ENCODE measurements around the gene C5orf58.

Gene C5orf58

GRCh38 chr5:170256571-170256970 lies 23.8 kb downstream of the C5orf58 start:
- no peak for DNase-seq (ENCODE audit: low read depth)

- DNase-seq (ENCODE audit: low read depth): no peak
Observed at GRCh38 chr5:170257370-170257769, 24.6 kb downstream of the C5orf58 start.

GRCh38 chr5:170261528-170262043 lies 28.8 kb downstream of the C5orf58 start:
- DNase-seq (ENCODE audit: low read depth): no peak

GRCh38 chr5:170262061-170263045 lies 29.6 kb downstream of the C5orf58 start:
- no peak for DNase-seq (ENCODE audit: low read depth)

GRCh38 chr5:170263906-170264305 lies 31.1 kb downstream of the C5orf58 start:
- DNase-seq (ENCODE audit: low read depth): no peak

- DNase-seq (ENCODE audit: low read depth): no peak
Observed at GRCh38 chr5:170265522-170265921, 32.7 kb downstream of the C5orf58 start.

GRCh38 chr5:170266570-170267381 lies 34.0 kb downstream of the C5orf58 start:
- no peak for DNase-seq (ENCODE audit: low read depth)

GRCh38 chr5:170267431-170268152 lies 34.8 kb downstream of the C5orf58 start:
- DNase-seq (ENCODE audit: low read depth): peak; percentile 69

GRCh38 chr5:170268153-170268689 lies 35.4 kb downstream of the C5orf58 start:
- no peak for DNase-seq (ENCODE audit: low read depth)

GRCh38 chr5:170268884-170269283 lies 36.1 kb downstream of the C5orf58 start:
- no peak for DNase-seq (ENCODE audit: low read depth)

GRCh38 chr5:170269579-170269978 lies 36.8 kb downstream of the C5orf58 start:
- no peak for DNase-seq (ENCODE audit: low read depth)

- no peak for DNase-seq (ENCODE audit: low read depth)
Observed at GRCh38 chr5:170270293-170271069, 37.7 kb downstream of the C5orf58 start.

GRCh38 chr5:170273968-170274710 lies 41.4 kb downstream of the C5orf58 start:
- DNase-seq (ENCODE audit: low read depth): no peak

- DNase-seq (ENCODE audit: low read depth): no peak
Observed at GRCh38 chr5:170275376-170275994, 42.7 kb downstream of the C5orf58 start.

- DNase-seq (ENCODE audit: low read depth): no peak
Observed at GRCh38 chr5:170276140-170276539, 43.4 kb downstream of the C5orf58 start.

- no peak for DNase-seq (ENCODE audit: low read depth)
Observed at GRCh38 chr5:170277867-170278281, 45.1 kb downstream of the C5orf58 start.

- DNase-seq (ENCODE audit: low read depth): peak; percentile 85
Observed at GRCh38 chr5:170278611-170279458, 46.0 kb downstream of the C5orf58 start.

- DNase-seq (ENCODE audit: low read depth): no peak
Observed at GRCh38 chr5:170279459-170279817, 46.7 kb downstream of the C5orf58 start.

GRCh38 chr5:170280011-170280493 lies 47.3 kb downstream of the C5orf58 start:
- DNase-seq (ENCODE audit: low read depth): no peak

Data from activated gamma-delta T cell treated with anti-CD3 and anti-CD28 coated beads, Interleukin-2, amount 50 U/mL, for 16 hours (primary cell).